HG03159 (cell line): ENCODE measurements around the gene TCERG1.
A peak's percentile ranks its signal among the peaks of the same experiment; 100 is the strongest.
"Not testable (repeated sequence)": the region's sequence is repeated elsewhere in the genome, so short reads cannot be mapped to it uniquely, and the experiment has no call there.

Source experiments
- ATAC-seq: cut with Tn5 transposase; IDR thresholded peaks from one replicate; pipeline ENCODE4 v1.9.1; 2021; ENCODE audit warnings: mild to moderate bottlenecking, moderate library complexity; ENCODE audit not compliant: unreplicated experiment

The TCERG1 gene

DNA sequence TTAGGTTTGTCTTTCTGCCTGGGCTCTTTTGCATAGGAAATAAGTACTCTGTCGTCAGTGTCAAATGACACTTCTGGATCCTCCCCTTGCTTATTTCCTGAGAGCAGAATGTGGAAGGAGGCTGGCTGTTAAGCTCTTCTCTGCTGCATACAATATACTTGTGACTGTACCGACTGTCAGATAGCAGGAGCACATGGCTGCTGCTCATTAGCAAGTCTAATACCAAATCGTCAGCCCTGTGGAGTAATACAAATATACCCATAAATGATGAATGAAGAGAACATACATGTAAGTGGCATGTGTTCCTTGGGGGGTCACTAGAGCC is 69.0 kb downstream of the TCERG1 start, which contains the start of gene GPR151:
Gene GPR151 (minus strand): TSS at position 40 of the 325 bp plus-strand sequence. CDS start 77 bp downstream, outside the sequence.
- no peak for ATAC-seq

DNA sequence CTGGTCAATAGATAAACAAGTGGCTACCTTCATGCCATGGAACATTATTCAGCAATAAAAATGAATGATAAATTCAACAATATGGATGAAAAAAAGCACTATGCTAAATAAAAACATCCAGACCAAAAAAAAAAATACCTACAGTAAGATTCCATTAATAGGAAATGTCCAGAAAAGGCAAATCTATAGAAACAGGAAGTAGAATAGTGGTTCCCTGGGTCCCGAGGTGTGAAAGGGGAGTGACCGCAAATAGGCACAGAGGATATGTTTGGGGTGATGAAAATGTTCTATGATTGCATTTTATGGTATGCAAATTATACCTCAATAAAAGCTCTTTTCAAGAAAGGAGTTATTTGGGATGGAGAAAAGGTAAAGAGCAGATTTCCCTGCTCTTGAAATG is 72.4 kb downstream of the TCERG1 start:
- ATAC-seq: no peak

DNA sequence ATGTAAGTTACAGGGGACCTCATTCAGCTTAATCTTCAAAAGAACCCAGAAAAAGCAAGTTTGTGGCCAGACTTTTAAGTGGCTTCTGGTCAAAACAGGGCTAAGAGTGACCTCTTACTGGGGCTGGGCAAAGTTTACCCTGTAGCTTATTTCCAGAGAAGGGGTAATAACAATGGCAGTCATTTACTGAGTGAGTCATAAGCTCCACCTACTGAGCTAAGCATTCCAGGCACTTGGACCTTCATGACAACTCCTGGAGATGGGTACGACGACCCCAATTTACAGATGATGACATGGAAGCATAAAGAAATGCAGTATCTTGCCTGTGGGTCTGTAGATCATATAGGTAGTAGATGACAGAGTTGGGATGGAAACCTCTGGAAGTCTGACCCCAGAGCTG is 73.6 kb downstream of the TCERG1 start:
- ATAC-seq: no peak

DNA sequence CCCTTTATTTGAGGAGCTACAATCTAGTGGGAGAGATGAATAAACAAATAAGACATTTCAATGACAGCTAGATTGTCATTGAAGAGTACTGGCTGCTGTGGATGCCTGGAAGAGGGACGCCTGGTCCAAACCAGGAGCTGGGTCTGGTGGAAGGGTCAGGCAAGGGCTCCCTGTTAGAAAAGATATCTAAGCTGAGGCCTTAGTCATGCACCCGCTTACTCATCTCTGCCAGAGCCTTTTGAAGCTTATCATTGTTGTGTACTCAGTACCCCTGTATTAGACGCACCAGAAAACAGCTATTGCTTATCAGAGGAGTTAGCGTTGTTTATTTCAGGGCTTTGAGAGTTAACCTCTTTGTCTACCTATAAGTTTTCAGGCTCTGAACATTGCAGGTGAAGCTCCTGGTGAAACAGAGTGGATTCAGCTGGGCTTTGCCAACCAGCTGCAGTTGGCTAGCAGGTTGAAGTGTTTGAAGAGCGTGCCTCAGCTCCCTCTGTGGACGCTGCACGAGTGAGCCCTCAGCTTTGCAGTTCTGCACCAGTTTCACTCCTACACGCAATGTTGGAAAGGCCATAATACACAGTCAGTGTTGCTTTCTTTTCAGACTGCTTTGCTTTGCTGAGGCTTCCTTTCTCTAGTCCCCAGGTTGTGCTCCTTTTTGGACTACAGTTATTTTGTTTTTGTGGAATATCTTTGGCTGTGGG is 74.4 kb downstream of the TCERG1 start:
- ATAC-seq: no peak

DNA sequence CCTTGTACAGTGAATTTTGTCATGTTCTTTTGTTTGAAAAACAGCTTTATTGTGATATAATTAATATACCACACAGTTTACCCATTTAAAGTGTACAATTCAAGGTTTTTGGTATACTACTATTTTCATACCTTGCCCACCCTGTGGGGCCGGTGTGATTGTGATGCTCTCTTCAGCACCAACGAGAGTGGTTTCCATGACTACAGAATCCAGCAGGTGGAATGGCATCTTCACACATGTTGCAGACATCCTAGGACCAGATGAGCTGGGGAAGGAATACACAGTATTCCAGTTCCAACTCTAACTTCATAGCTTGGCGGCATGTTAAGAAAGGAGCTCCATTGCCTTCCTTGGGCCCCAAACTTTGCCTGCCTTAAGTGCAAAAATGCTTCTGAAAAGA is 76.6 kb downstream of the TCERG1 start:
- ATAC-seq: no peak

DNA sequence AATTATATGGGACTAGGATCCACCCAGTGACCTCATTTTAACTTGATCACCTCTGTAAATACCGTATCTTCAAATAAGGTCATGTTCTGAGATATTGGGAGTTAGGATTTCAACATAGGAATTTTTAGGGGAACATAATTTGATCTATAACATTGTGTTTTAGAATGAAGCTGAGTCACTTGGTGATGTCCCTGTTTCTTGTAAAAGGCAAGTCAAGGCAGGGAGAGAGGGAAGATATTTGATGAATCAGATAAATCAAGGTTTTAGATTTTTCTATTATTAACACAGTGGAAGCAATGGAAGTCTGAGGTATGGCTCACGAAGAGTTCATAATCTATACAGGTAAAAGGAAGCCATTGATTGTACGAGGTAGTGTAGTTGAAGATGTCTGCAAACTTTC is 80.7 kb downstream of the TCERG1 start:
- ATAC-seq: no peak

DNA sequence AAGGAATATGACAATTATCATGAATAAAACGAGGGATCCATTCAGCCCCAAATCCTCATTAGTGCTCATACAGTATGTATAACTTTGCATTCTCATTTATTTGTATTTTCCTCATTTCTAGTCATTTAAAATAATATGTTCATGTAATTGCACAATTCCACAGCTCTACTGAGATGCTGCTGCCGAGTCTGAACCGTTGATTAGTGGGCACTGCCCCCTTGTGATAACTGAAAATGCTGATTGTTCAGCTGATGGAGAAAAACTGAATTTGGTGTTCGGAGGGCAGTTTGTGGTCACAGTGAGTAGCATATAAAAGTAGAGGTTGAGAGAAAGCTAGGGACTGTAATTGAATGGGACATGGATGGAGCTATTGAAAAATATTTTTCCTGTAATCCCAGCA is 81.1 kb downstream of the TCERG1 start:
- no peak for ATAC-seq

DNA sequence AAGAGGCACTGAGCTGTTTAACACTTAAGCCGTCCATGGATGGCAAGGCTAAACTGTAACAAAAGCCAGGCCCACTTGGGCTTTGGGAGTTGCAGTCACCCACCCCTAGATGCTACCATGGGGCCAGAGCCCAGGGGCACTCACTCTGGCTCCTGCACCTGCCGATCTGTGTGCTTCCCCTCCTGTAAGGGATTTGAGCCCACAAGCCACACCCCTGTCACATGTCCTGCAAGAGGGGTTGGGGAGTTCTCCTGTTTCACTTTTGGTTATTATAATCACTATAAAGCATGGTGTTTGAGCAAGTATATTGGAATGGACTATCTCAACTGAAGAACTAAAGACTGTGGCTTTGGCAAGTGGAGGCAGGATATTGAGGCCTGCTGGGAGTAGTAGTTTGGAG is 82.9 kb downstream of the TCERG1 start:
- peak; percentile 58 for ATAC-seq

DNA sequence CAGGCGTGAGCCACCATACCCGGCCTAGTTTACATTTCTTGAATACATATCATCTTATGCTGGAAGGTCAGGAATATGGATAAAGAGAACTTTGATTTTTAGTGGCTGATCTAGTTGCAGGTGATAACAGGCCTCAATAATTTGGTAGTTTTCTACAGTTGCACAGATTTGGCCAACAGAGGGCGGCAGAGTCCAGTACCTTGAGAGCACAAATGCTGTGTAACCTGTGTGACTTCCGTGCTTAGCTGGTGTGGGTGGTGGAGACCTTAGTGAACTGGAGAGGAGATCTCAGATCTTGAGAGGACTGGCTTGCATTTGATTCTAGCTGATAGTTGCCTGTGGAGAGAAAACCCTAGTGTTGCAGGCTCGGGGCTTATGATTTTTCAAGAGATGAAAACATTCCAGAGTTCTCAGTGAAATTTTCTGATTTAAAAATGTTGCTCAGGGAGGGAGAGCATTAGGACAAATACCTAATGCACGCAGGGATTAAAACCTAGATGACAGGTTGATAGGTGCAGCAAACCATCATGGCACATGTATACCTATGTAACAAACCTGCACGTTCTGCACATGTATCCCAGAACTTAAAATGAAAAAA is 86.2 kb downstream of the TCERG1 start:
- ATAC-seq: peak; percentile 97

DNA sequence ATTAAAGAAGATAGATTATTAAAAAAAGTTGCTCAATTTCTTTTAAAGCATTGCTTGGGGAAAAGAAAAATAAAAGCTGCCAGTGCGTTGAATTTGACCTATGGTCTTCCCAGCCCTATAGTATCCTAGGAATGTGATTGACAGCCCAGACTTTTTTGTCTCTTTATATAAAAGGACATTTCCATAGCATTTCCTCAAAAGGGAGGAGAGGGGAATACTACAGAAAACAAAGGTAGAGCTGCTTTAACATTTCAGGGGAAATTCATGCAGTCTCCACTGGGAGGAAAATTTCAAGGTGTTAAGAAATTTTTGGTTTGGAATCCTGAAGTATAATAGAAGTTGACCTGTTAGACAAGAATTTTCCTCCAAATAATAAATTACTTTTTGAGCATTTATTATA is 86.7 kb downstream of the TCERG1 start:
- ATAC-seq: no peak

DNA sequence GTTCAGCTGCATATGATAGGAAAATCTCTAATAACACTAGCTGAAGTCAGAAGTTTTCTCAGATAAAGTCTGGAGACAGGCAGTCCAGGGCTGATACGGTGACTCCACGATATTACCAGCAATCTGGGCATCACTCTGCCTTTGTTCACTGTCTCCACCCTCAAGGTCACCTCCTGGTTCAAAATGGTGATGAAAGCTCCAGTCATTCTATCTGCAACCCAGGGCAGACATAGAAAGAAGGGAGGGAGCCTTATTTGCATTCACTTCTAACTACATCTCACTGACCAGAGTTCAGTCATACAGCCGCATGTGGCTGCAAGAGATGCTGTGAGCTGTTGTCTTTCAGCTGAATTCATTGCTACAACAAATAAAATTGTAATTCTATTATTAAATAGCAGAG is 91.3 kb downstream of the TCERG1 start:
- ATAC-seq: no peak

DNA sequence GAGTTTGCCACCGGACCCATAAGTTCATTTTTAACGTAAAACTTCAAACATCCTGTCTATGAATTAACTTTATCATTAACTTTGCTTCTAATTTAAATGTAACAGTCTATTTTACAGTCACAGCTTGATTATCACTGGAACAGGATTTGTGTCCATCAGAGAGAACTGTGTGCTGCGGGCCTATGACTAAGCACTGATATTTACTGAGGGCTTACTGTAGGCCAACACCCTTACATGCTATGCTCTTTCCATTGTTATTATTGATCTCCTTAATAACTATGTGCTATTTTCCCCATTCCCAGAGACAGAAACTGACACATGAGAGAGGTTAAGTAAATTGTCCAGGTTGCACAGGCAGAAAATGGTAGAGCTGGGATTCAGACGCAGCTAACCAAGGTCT is 92.8 kb downstream of the TCERG1 start:
- ATAC-seq: no peak

DNA sequence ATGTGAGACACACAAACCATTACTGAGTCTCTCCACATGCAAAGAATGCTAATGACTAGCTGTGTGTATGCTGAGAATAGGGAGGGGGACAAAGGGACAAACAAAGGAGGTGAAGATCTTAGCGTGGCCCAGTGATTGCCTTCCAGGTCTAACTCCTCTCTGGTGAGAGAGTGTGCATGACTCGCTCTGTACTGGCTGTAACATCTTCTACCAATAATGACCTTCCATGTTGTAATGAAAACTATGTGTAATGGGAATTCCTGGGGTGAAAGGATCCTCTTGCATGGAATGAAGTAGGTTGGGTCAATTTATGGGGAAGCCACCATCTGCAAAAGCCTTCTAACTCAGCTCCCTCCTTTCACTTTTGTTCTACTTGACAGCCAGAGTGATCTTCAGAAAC is 93.3 kb downstream of the TCERG1 start:
- ATAC-seq: no peak

DNA sequence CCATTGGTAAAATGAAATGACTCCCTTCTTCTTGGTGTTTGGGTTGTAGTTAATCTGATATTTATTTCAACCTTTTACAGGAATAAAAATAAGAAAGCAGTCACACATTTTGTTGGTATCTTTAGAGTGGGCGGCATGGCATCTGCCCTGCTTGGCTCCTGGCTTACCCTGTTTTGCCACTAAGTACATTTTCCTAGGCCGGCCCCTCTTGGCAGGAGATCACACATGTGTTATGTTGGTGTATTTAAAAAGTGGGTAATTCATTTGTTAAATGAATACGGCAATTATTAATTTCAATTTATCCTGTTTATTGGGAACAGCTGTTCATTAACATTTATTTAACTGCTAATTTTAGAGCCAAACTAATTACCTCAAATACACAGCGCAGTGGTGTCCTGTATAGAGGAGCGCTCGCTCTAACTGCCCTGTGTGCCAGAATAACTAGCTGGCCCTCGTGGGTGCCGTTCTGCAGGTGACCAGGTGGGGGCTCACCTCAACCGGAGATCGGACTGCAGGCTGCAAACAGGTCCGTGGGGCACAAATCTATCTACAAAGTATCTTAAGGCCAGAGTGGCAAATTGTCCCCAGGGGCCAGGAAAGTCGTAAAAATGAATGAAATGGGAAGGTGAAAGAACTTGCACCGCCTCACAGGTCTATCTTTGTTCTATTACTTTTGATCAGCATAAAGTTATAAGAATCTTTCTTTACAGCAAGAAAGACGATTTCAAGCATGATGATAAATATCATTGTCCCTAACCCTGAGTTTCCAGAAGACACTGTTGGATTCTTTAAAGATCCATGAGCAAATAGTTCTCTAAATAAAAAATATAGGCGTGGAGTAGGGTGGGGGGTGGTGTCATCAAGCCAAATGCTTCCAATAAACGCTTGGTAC is 95.1 kb downstream of the TCERG1 start:
- peak; percentile 99 for ATAC-seq

DNA sequence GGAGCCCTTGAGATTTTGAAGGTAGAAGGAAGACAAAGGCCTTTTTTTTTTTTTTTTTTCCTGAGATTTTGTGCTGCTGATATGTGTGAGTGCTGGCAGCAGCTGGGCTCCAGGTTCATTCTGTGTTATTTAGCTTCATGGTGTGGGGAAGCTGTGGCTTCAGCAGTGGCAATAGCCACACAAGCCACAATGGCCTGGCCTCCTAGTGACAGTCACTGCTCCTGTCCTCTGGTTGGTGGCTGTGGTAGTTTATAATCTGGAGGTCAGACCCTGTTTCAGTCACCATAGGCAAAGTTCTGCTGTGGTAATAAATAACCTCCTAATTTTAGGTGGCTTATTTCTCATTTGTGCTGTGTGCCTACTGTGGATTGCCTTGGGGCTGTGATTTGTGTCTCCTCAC is 97.1 kb downstream of the TCERG1 start:
- ATAC-seq: no peak

DNA sequence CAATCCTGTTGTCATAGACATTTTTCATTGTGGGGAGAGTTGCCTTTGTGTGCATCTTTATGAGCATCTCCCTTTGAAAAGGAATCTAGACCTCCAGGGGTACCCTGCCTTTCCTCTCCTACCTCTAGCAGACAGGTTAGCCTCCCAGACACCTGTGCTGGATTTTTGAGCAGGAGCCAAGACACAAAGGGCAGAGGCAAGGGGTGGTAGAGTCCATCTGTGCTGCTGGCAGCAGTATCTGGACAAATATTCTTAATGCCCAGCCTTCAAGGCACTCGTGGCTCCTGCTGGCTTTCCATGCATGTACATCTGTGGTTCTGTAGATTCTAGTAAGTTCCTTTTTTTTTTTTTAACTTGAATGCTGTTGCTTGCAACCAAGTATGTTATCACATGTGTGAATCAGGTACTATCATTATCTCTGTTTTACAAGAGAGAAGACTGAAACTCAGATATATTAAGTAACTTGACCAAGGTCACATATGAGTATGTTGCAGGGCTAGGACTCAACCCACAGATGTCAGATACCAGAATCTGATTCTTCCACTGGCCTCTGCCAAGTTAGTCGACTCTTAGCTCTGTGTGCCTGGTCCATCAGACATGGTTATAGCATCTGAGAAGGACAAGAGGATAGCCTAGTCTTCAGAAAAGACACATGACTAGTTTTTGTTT is 101.8 kb downstream of the TCERG1 start:
- peak; percentile 63 for ATAC-seq

DNA sequence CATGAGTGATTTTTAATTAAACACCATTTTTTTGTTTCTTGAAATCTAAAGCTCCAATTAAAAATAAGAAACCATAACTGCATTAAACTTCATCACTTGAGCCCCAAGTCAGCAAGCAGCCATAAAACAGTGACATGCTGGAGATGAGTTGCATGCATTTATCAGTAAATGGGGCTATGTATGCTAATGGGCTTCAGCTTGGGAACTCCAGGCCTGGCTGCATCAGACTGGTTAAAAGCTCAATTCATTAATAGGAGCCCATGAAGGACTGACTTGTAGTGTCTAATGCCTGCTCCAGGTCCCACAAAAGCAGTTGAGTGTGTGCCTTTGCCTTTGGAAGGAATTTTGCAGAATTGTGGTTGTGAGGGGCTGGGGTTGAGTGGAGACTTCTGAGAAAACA is 102.5 kb downstream of the TCERG1 start:
- no peak for ATAC-seq

DNA sequence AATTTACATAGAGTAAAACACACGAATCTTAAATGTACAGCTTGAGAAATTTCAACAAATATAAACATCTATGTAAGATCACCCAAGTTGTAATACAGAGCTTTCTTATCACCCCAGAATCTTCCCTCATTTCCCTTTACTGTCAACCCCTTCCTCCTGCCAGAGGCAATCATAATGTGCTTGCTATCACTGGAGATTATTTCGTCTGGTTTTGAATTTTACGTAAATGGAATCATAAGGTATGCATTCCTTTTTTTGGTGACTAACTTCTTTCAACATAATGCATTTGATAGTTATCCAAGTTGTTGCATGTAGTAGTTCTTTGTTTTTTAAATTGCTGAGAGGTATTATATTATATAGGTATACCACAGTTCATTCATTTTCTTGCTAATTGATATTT is 106.3 kb downstream of the TCERG1 start:
- no peak for ATAC-seq

DNA sequence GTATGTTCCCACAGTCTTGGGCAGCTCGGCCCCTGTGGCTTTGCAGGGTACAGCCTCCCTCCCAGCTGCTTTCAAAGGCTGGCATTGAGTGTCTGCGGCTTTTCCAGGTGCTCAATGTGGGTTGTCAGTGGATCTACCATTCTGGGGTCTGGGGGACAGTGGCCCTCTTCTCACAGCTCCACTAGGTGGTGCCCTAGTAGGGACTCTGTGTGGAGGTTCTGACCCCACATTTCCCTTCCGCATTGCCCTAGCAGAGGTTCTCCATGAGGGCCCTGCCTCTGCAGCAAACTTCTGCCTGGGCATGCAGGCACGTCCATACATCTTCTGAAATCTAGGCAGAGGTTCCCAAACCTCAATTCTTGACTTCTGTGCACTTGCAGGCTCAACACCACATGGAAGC is 109.8 kb downstream of the TCERG1 start:
- ATAC-seq: not testable (repeated sequence)

DNA sequence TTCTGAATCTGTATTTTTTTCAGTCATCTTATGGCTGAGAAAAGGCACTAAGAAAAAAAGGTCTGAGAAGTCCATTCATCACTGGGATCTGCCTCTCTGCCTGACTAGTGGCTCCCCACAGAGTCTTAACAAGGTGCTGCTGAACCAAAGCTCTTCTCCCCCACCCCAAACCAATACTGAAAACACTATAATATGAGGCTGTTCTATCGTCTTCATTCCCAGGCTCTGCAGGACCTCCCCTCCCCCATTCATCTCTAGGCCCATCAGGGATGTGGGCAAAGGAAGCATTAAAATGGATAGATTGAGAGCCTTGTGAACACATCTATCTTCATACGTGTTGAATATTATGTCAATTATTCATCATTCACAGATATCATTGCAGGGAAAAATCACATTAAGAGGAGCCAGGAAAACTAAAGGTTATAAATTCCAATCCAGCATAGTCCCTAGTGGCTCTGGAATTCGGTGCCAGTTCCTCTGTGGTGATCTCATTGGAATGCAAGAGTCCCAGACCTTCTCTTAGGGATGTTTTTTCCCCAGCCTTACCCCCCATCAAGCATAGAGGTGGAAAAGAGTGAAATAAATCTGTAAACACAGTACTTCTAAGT is 113.2 kb downstream of the TCERG1 start:
- no peak for ATAC-seq
